Prostate gland (tissue), 2 donors: Measurements from ENCODE around the gene COG5. TPM values are rescaled to one million over a fixed set of nuclear protein-coding genes. Genes with fewer than 3 reads are reported as not detected.

Source experiments
- DNase-seq: peaks from one replicate; pipeline ENCODE4 v3.0.0-alpha.2; 2019; ENCODE audit warnings: low spot score
- H3K27ac ChIP-seq, 2 donors: fragments of 200-600 bp; sonication (generic); 2 replicates each; pipeline ENCODE4 v1.5.1; 2017 to 2019
- H3K27me3 ChIP-seq: fragments of 200-600 bp; sonication (generic); replicated peaks from 2 replicates; pipeline ENCODE4 v1.5.1; 2019; ENCODE audit not compliant: insufficient read depth
- H3K36me3 ChIP-seq, 2 donors: fragments of 200-600 bp; sonication (generic); 1 replicate in 1 of 2; 2 replicates in 1 of 2; pipeline versions ENCODE4 v1.5.1 to v1.8.1; 2017 to 2019
- H3K4me1 ChIP-seq: fragments of 200-600 bp; sonication (generic); replicated peaks from 2 replicates; pipeline ENCODE4 v1.5.1; 2019
- H3K4me3 ChIP-seq, 2 donors: fragments of 200-600 bp; sonication (generic); 2 replicates each; pipeline ENCODE4 v1.5.1; 2017 to 2019
- H3K9me3 ChIP-seq: fragments of 200-600 bp; sonication (generic); 2 replicates; pipeline ENCODE4 v1.5.1; 2017
- POLR2A ChIP-seq: fragments of 450-650 bp; IDR thresholded peaks from one replicate; pipeline ENCODE4 v1.6.1; 2016; ENCODE audit warnings: antibody characterized with exemption, mild to moderate bottlenecking
- POLR2AphosphoS5 ChIP-seq: sonication (generic); formaldehyde crosslinking; IDR thresholded peaks from one replicate; pipeline ENCODE4 v1.6.1; 2017; ENCODE audit warnings: antibody characterized with exemption
- WGBS: methylation state at CpG from one replicate; pipeline ENCODE4 v1.1.5; 2018; 5-methylcytosine and 5-hydroxymethylcytosine counted together
- intact Hi-C: fragments of 100-400 bp; cut with DNase I; formaldehyde crosslinking; loops from one replicate; pipeline ENCODE4 v1.14.2; 2022
- total RNA-seq, 2 donors: library from RNA; depleted of rRNA; stranded (reverse); fragments of >200 nt; gene quantifications; one replicate each; pipeline ENCODE4 v1.1.0, GENCODE V29; 2016
- TF ChIP-seq, protein P1 (sequence below), 4 experiments: fragments of 200-600 bp in 2 of 4; fragments of 450-650 bp in 2 of 4; sonication (generic) in 2 of 4; IDR thresholded peaks; 1 replicate in 3 of 4; 2 replicates in 1 of 4; pipeline ENCODE4 v1.5.1; 2016 to 2019; ENCODE audit warnings: antibody characterized with exemption in 4 of 4, mild to moderate bottlenecking in 2 of 4, moderate library complexity in 2 of 4

COG5 gene
- total RNA-seq, 2 donors from 2014 or later: 35.1 to 86.4 TPM

DNA sequence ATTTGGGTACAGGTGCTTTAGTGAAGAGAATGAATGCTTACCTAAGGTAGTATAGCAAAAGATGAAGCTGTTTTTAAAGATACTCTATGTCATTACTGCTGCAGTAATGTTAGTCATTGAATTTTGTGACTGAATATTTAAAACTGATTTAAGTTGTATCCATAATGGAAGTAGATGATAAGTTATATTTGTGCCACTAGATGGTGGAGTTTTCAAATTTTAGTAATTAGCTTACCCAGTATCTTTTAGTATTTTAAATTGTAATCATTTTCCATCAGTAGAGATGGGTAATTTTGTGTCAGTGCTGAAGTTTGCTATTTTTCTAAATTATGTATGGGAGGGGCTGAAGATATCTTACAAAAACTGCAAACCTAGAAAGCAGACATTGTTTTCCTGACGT lies 369.7 kb downstream of the COG5 start:
- no peaks in the 10 kb centered on the region for H3K9me3 ChIP-seq
- H3K36me3 ChIP-seq: no peaks in the 10 kb centered on the region
- intact Hi-C loops: no loop called here
- H3K27me3 ChIP-seq: no peaks in the 10 kb centered on the region
- TF ChIP-seq POLR2A: no peak
- no peak for TF ChIP-seq POLR2AphosphoS5
- TF ChIP-seq, protein P1, sequence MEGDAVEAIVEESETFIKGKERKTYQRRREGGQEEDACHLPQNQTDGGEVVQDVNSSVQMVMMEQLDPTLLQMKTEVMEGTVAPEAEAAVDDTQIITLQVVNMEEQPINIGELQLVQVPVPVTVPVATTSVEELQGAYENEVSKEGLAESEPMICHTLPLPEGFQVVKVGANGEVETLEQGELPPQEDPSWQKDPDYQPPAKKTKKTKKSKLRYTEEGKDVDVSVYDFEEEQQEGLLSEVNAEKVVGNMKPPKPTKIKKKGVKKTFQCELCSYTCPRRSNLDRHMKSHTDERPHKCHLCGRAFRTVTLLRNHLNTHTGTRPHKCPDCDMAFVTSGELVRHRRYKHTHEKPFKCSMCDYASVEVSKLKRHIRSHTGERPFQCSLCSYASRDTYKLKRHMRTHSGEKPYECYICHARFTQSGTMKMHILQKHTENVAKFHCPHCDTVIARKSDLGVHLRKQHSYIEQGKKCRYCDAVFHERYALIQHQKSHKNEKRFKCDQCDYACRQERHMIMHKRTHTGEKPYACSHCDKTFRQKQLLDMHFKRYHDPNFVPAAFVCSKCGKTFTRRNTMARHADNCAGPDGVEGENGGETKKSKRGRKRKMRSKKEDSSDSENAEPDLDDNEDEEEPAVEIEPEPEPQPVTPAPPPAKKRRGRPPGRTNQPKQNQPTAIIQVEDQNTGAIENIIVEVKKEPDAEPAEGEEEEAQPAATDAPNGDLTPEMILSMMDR (IDR thresholded peaks at IDR 0.05): peak in 1 of 4 experiments; percentile 12
- H3K4me1 ChIP-seq: no peaks in the 10 kb centered on the region
- peak overlapping the region in 1 of 2 donors; percentile 21 for H3K27ac ChIP-seq
- H3K4me3 ChIP-seq: no peak overlapping the region
- 76% methylated on average over 1 of the region's 1 CpG for WGBS
- DNase-seq: no peak

GRCh38 chr7:107190090-107190489 lies 373.6 kb downstream of the COG5 start:
- intact Hi-C loops: no loop called here
- no peaks in the 10 kb centered on the region for H3K4me1 ChIP-seq
- DNase-seq: no peak
- WGBS: 97% methylated on average over 2 of the region's 2 CpGs
- H3K27me3 ChIP-seq: no peaks in the 10 kb centered on the region
- no peak overlapping the region for H3K27ac ChIP-seq
- H3K9me3 ChIP-seq: no peaks in the 10 kb centered on the region
- H3K4me3 ChIP-seq: no peak overlapping the region
- H3K36me3 ChIP-seq: peaks cover 0 to 6% of the 10 kb centered on the region in 2 donors
- no peak for TF ChIP-seq POLR2A
- TF ChIP-seq POLR2AphosphoS5: no peak
- TF ChIP-seq, protein P1 (IDR thresholded peaks at IDR 0.05): no peak

- intact Hi-C loops: no loop called here
- DNase-seq: no peak
- TF ChIP-seq POLR2AphosphoS5: no peak
- no peak for TF ChIP-seq POLR2A
- TF ChIP-seq, protein P1 (IDR thresholded peaks at IDR 0.05): no peak
- Histone ChIP-seq H3K4me1 (no peaks in the 10 kb centered on the region), H3K27ac (no peak overlapping the region), H3K27me3 (no peaks in the 10 kb centered on the region), H3K4me3 (no peak overlapping the region), H3K9me3 (no peaks in the 10 kb centered on the region), H3K36me3 (peaks cover 0 to 10% of the 10 kb centered on the region in 2 donors)
- WGBS: 76% methylated on average over 2 of the region's 2 CpGs
These were observed 375.9 kb downstream of the COG5 start for GRCh38 chr7:107187774-107188173.

GRCh38 chr7:107186240-107186639 lies 377.5 kb downstream of the COG5 start:
- Histone ChIP-seq H3K4me3 (no peak overlapping the region), H3K36me3 (peaks cover 0 to 10% of the 10 kb centered on the region in 2 donors), H3K9me3 (no peaks in the 10 kb centered on the region), H3K27me3 (no peaks in the 10 kb centered on the region), H3K27ac (no peak overlapping the region), H3K4me1 (no peaks in the 10 kb centered on the region)
- intact Hi-C loops: no loop called here
- no peak for DNase-seq
- no peak for TF ChIP-seq POLR2AphosphoS5
- TF ChIP-seq, protein P1 (IDR thresholded peaks at IDR 0.05): no peak
- no peak for TF ChIP-seq POLR2A
- 91% methylated on average over 4 of the region's 4 CpGs for WGBS

GRCh38 chr7:107185716-107186115 lies 378.0 kb downstream of the COG5 start:
- Histone ChIP-seq H3K4me3 (no peak overlapping the region), H3K27ac (no peak overlapping the region), H3K36me3 (peaks cover 0 to 10% of the 10 kb centered on the region in 2 donors), H3K9me3 (no peaks in the 10 kb centered on the region), H3K27me3 (no peaks in the 10 kb centered on the region), H3K4me1 (no peaks in the 10 kb centered on the region)
- TF ChIP-seq POLR2A (no peak), POLR2AphosphoS5 (no peak)
- TF ChIP-seq, protein P1 (IDR thresholded peaks at IDR 0.05): no peak
- 66% methylated on average over 4 of the region's 4 CpGs for WGBS
- intact Hi-C loops: no loop called here
- no peak for DNase-seq
